ENCODE measurements around the gene PASK.
A peak's percentile ranks its signal among the peaks of the same experiment; 100 is the strongest.

The PASK gene

GRCh38 chr2:241064802-241065354 is 84.4 kb downstream of the PASK start:
- no peak for DNase-seq (ENCODE audit: low spot score)

- DNase-seq (ENCODE audit: low spot score): peak; percentile 49
Measured at GRCh38 chr2:241064008-241064801, 85.1 kb downstream of the PASK start.

- no peak for DNase-seq (ENCODE audit: low spot score)
Measured at GRCh38 chr2:241063587-241063986, 85.7 kb downstream of the PASK start.

GRCh38 chr2:241063093-241063551 is 86.2 kb downstream of the PASK start:
- no peak for DNase-seq (ENCODE audit: low spot score)

GRCh38 chr2:241062389-241063092 is 86.7 kb downstream of the PASK start:
- DNase-seq (ENCODE audit: low spot score): no peak

- DNase-seq (ENCODE audit: low spot score): no peak
Measured at GRCh38 chr2:241061275-241061674, 88.0 kb downstream of the PASK start.
